Stimulated activated CD4-positive, alpha-beta T cell treated with anti-CD3 and anti-CD28 coated beads, Interleukin-4, amount 100 ng/mL, for 4 hours (primary cell): ENCODE results near the gene TUBAL3.
"Not testable (repeated sequence)": the region's sequence is repeated elsewhere in the genome, so short reads cannot be mapped to it uniquely, and the experiment has no call there.

ENCODE experiments used
- DNase-seq, 2 experiments: peaks; one replicate each; pipeline ENCODE4 v3.0.0-alpha.2; 2020

Gene TUBAL3

GRCh38 chr10:5419466-5420094, 15.0 kb upstream of the TUBAL3 start:
- no peak for DNase-seq

DNA sequence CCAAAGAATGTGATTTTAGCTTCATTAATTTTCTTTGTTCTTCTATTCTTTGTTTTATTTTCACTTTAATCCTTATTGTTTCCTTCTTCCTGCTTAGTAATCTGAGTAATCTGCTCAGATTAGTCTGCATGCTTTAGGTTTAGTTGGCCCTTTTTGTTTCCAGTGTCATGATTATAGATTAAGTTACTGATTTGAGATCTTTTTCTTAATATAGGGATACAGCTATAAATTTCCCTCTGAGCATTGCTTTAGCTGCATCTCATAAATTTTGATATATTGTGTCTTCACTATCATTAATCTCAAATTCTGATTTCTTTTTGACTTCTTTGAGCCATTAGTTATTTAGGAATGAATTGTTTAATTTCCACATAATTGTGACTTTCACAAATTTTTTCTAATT, 14.0 kb upstream of the TUBAL3 start:
- no peak for DNase-seq

DNA sequence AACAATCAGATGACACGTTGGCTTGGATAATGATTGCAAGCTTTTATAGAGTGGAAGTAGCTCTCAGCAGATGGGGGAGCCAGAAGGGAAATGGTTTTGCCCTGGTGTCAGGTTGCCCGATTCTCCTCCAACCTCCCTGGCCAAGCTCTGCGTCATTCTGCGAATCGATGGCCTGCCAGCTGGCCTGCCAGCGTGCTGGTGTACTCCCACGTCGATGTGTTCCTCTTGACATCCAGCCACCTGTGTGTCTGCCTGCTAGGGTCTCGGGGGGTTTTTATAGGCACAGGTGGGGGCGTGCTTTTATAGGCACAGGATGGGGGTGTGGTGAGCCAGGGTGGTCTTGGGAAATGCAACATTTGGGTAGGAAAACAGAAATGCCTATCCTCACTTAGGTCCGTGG, 12.4 kb upstream of the TUBAL3 start:
- DNase-seq = no peak

DNA sequence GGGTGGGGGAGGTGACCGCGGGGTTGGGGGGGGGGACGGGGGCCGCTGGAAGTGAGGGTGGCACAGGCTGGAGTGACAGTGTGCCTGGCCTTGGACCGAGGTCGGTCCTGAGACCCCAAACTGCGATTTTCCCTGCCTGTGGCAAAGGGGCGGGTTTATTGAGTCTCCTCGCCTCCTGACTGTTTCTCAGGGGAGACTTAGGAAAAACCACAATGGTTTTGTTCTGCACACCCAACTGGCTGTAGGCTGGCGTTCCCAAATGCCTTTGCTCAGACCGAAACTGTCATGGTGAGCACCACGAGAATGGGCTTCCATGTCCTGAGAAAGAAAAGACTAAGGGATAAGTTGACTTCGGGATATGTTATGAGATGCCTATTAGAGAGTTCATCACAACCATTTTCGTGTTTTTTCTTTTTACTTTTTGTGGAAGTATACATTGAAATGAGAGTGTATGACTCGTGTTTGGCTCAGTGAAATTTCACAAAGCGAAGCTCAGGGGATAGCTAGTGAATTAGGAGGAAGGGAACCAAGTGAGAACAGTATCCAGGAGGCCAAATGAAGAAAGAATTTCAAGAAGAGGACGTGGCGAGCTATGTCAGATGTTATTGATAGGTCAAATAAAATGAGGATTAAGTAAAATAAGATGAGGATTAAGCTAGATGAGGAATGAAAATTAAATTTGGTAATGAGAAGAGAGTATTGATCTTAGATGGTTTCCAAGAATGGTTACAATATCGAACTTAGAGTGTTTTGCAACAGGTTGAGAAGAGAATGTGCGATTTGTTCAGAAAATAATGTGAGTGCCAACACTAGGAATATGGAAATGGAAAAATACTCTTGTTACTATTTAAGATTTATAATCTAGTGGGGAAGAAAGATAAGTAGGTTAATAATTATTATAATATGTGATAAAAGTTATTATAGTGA, 8.6 kb upstream of the TUBAL3 start:
- DNase-seq = no peak

DNA sequence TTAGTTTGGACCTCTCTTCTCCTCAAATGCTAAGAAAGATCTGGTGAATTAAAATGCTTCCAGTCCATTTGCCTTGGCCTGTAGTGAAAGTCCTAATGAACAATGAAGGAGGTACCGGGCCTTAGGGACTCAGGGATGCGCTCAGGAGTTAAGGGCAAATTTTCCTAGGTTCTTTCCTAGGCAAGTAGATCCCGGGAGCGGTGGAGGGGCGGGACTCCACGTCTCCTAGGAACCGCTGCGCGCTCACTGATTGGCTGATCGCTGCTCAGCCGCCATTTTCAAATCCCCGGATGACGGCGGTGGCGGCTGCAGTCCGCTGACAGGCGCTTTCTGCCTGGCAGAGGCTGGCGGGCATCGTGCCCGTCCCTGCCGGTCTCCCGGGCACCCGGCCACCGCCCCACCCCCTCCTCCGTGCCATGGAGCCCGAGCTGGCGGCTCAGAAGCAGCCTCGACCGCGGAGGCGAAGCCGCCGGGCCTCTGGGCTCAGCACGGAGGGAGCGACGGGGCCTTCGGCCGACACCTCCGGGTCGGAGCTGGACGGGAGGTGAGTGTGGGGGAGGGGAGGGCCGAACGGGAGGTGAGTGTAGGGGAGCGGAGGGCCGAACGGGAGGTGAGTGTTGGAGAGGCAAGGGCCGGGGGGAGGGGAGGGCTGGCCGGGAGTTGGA, 7.8 kb upstream of the TUBAL3 start, which contains the start of gene NET1:
Gene NET1, plus strand, starts transcription at position 281 of the 665 bp plus-strand sequence. Its CDS starts 136 bp downstream, at position 417.
- peak; percentile 50 to 66 for DNase-seq

- DNase-seq = no peak
Measured at GRCh38 chr10:5411941-5412276, 7.3 kb upstream of the TUBAL3 start.

DNA sequence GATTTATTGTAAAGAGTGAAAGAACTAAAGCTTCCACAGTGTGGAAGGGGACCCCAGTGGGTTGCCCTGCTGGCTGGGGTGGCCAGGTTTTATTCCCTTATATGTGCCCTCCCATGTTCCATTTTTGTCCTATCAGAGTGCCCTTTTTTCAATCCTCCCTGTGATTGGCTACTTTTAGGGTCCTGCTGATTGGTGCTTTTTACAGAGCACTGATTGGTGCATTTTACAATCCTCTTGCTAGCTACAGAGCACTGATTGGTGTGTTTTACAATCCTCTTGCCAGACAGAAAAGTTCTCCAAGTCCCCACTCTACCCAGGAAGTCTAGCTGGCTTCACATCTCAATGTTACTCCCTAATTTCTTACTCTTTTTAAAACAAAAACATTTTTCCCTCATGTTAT, 6.2 kb upstream of the TUBAL3 start:
- not testable (repeated sequence) for DNase-seq

DNA sequence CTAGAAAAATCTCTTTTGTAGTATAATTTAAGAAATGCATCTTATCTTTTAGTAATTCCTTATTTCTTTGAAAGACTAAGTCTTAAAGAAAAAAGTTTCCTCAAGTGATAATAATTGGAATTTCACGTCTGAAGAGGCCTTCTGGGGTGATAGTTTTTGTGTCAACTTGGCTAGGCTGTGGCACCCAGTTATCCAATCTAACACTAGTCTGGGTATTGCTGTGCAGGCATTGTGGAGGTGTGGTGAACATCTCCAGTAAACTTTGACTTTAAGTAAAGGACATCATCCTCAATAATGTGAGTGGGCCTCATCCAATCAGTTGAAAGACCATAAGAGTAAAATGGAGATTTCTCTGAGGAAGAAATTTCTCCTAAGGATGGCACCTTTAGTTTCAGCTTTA, 2.3 kb upstream of the TUBAL3 start:
- no peak for DNase-seq

DNA sequence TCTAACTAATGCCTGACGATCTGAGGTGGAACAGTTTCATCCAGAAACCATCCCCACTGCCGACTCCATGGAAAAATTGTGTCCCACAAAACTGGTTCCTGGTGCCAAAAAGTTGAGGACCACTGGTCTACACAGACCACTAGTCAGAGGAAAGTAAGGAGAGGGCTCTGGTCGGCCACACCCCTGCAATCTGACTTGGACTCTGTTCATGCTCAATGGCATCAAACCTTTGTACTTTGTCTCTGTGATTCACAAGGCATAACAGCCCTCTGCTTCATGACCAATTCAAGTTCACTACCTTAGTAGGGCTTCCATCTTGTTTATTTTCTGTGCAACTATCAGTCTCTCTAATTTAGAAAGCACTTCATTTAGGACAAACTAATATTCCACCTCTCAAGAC, 1.8 kb downstream of the TUBAL3 start:
- no peak for DNase-seq

DNA sequence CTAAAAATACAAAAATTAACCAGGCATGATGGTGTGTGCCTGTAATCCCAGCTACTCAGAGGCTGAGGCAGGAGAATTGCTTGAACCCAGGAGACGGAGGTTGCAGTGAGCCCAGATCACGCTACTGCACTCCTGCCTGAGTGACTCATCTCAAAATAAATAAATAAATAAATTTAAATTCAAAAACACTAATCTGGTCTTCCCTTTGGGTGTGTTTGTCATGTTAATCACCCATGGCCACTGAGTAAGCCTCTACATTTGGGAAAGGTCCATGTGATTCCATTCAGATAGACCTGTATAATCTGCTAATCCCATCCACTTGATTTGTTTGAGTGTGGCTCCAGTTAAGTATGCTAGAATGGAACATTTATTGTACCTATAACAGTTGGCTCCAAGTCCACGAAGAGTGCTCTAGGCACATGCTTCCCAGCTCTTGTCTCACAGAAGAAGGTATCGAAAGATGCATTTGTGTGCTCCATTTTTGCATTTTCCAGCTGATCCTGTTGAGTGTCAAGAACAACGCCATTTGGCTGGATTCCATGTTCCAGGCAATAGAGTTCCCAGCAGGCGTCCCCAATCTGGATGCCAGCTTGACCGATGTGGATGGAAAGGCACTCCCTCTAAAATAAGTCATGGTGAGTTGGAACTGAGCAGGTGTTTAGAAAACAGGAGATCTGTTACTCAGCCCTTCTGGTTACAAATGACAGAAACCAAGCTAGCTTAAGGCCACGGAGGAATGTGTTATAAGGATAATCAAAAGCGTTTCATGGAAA, 4.0 kb downstream of the TUBAL3 start:
- no peak for DNase-seq

DNA sequence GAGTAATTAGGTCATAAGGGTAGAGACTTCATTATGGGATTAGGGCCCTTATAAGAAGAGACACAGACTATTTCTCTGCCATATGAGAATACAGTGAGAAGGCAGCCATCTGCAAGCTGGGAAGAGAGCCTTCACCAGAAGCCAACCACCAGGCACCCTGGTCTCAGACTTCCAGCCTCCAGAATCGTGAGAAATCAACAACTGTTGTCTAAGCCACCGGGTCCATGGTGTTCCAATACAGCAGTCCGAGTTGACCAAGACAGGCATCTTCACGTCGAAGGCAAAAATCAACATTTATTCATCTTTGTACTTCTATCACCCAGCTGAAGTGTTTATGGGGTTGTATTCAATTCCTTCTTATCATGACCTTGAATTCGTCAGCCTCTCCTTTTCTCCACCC, 5.3 kb downstream of the TUBAL3 start:
- DNase-seq = no peak

DNA sequence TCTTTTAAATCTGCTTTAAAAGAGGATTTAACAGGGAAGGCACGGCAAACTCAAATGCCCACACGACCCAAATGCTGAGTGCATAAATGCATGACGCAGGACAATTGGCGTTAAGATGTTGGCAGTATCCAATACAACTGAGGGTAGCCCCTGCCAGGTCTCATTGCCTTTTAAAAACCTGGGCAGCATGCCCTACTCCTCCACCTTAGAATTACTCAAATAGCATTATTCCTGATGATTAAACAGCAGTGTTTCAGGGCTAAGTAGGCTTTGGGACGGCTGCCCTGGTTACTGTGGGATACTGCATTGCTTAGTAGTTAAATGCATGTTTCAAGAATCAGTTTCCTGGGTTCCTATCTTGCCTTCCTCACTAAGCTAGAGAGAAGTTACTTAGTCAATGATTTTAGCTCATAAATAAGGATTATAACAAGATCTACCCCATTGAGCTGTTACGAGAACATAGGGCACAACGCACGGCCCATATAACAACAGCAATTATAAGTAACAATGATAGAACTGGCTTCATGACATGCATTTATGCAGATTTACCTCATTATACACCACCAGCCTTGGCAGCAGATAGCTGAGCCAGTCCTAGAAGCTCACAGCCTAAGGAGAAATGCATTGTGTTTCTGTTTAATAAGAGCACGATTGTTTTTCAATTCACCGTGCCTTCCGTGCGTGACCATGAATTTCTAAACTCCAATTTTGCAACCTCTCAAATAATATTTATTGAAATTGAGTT, 7.9 kb downstream of the TUBAL3 start:
- no peak for DNase-seq

- no peak for DNase-seq
Measured at GRCh38 chr10:5395168-5395567, 9.5 kb downstream of the TUBAL3 start.

DNA sequence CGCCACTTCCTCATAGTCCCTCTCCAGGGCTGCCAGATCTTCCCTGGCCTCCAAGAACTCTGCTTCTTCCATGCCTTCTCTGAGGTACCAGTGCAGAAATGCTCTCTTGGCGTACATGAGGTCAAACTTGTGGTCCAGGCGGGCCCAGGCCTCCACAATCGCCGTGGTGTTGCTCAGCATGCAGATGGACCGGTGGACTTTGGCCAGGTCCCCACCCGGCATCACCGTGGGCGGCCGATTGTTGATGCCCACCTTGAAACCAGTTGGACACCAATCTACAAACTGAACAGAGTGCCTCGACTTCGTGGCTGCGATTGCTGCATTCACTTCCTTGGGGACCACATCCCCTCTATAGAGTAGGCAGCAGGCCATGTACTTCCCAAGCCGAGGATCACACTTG, 11.1 kb downstream of the TUBAL3 start:
- no peak for DNase-seq

GRCh38 chr10:5391790-5392189, 12.8 kb downstream of the TUBAL3 start:
- DNase-seq = no peak

DNA sequence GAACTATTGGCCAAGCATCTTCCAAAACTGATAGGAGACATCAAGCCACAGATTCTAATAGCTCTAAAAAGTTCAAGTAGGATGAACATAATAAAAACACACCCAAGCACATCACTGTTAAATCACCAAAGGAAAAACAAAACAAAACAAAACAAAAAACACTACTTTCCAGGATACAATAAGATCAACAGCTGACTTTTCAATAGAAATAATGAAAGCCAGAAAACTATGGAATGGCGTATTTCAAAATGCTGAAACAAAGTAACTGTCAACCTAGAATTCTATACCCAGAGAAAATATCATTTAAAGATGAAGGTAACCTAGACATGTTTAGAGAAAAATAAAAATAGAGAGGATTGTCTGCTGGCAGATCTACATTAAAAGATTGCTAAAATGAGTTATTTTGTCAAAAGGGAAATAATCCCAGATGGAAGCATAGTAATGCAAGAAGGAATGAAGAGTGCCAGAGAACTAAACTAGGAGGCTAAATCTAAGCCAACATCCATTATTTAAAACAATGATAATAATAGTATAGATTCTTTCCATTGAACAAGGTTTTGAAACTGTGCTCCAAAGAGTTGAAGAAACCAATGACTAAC, 13.9 kb downstream of the TUBAL3 start:
- DNase-seq = no peak

DNA sequence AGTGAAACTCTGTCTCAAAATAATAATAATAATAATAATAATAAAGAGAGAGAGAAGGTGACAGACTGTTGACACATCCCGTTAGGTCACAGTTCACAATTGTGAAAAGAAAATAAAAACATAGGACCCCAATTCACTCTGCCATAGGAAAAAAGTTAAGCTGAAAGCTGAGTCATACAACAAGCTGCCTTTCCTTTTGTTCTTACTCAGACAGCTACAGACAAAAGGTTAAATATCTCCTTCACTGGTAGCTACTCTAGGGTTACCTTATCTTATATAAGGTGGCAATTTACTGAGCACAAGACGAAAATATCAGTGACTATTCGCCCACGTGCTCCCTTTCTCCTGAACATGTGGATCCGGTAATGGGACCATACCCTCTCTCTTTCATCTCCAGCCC, 17.5 kb downstream of the TUBAL3 start:
- DNase-seq = no peak

DNA sequence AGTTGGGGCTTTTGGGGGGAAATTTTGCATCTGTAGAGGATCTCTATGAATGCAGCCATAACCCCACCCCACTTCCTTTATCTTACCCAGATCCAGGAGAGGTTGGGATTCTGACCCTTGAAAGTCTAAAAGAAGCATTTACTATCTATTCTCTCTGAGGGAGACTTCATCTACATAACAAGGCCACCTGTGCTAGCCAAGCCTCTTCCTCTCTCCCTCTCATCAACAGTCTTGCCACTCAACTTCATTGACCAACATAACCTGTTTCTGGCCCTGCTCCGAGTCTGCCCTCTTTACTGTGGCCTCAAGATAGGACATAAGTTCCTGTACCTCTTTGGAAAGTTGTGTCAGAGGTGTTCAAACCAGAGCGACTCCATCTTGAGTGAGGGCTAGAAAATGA, 19.4 kb downstream of the TUBAL3 start:
- DNase-seq = no peak

DNA sequence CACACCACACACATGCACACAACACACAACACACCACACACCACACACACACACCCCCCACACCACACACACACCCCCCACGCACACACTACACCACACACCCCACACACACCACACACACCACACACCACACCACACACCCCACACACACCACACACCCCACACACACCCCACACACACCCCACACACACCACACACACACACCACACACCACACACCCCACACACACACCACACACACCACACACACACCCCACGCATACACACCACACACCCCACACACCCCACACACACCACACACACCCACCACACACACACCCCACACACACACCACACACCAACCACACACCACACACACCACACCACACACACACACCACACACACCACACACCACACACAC, 23.4 kb downstream of the TUBAL3 start:
- DNase-seq = no peak

GRCh38 chr10:5380395-5380794, 24.2 kb downstream of the TUBAL3 start:
- DNase-seq = not testable (repeated sequence)

DNA sequence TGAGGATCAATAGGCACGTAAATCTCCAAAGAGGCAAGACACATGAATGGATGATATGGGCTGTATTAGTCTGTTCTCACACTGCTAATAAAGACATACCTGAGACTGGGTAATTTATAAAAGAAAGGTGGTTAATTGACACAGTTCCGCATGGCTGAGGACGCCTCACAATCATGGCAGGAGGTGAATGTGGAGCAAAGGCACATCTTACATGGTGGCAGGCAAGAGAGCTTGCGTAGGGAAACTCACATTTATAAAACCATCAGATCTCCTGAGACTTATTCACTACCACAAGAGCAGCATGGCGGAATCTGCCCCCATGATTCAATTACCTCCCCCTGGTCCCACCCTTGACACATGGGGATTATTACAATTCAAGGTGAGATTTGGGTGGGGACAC, 25.4 kb downstream of the TUBAL3 start:
- not testable (repeated sequence) for DNase-seq

GRCh38 chr10:5376450-5376849, 28.2 kb downstream of the TUBAL3 start:
- DNase-seq = no peak
